IMR-90 (cell line): Measurements from ENCODE around the gene MYOF. TPM values are rescaled to one million over a fixed set of nuclear protein-coding genes. Genes with fewer than 3 reads are reported as not detected.

Source experiments
- ATAC-seq: fragments of 200-7000 bp; cut with Tn5 transposase; 2 replicates; pipeline ENCODE4 v1.9.1; 2020; ENCODE audit warnings: low read depth, mild to moderate bottlenecking, moderate library complexity
- BruUV-seq: library from RNA; stranded (reverse); fragments of 400-500 nt; replicated peaks from 2 replicates; lab custom pipeline; 2021; lab: Mats Ljungman, UMichigan
- CTCF ChIA-PET: fragments of 300-600 bp; formaldehyde crosslinking; extraction: SDS; loops from one replicate; lab custom pipeline; 2021; ENCODE audit warnings: antibody characterized with exemption; lab: Yijun Ruan, JAX
- POLR2A ChIA-PET: fragments of 300-600 bp; sonication (Branson Sonifier 250); formaldehyde crosslinking; loops from one replicate; lab custom pipeline; 2022; ENCODE audit warnings: antibody characterized with exemption; ENCODE audit not compliant: unreplicated experiment; lab: Charles Lee
- DNase-seq: peaks from one replicate; pipeline ENCODE4 v3.0.0; 2013
- H2AFZ ChIP-seq: replicated peaks from 2 replicates; pipeline ENCODE3; 2013; ENCODE audit warnings: low read length, mild to moderate bottlenecking; ENCODE audit not compliant: poor library complexity
- H2AK5ac ChIP-seq: 2 replicates; pipeline ENCODE4 v1.6.1; 2013; ENCODE audit warnings: low read depth, low read length, inconsistent platforms
- H2AK9ac ChIP-seq: replicated peaks from 2 replicates; pipeline ENCODE3; 2013; ENCODE audit warnings: mild to moderate bottlenecking, low read depth, low read length, moderate library complexity; ENCODE audit not compliant: poor library complexity
- H2BK120ac ChIP-seq: 2 replicates; pipeline ENCODE4 v1.6.1; 2013; ENCODE audit warnings: low read depth, low read length, inconsistent platforms
- H2BK15ac ChIP-seq: 3 replicates; pipeline ENCODE4 v1.6.1; 2013; ENCODE audit warnings: low read depth, low read length, inconsistent platforms
- H2BK20ac ChIP-seq: 2 replicates; pipeline ENCODE4 v1.6.1; 2013; ENCODE audit warnings: low read depth, mild to moderate bottlenecking, inconsistent platforms, low read length, moderate library complexity
- H2BK5ac ChIP-seq: 2 replicates; pipeline ENCODE4 v1.6.1; 2013; ENCODE audit warnings: mild to moderate bottlenecking, low read depth, low read length, inconsistent platforms; ENCODE audit not compliant: poor library complexity, severe bottlenecking
- H3K14ac ChIP-seq: replicated peaks from 2 replicates; pipeline ENCODE4 v1.6.1; 2013; ENCODE audit warnings: low read depth, low read length, inconsistent platforms
- H3K18ac ChIP-seq: 2 replicates; pipeline ENCODE4 v1.6.1; 2013; ENCODE audit warnings: low read depth, low read length, control low read depth
- H3K23ac ChIP-seq: 2 replicates; pipeline ENCODE4 v1.6.1; 2013; ENCODE audit warnings: low read depth, low read length, inconsistent platforms
- H3K27ac ChIP-seq: 2 replicates; pipeline ENCODE4 v1.5.1; 2013; ENCODE audit warnings: mild to moderate bottlenecking, control low read depth, low read length; ENCODE audit not compliant: insufficient read depth
- H3K27me3 ChIP-seq: 2 replicates; pipeline ENCODE4 v1.6.1; 2013; ENCODE audit warnings: low read length; ENCODE audit not compliant: control insufficient read depth, insufficient read depth
- H3K36me3 ChIP-seq: 2 replicates; pipeline ENCODE4 v1.6.1; 2013; ENCODE audit warnings: low read length, mixed read lengths; ENCODE audit not compliant: control insufficient read depth, insufficient read depth
- H3K4ac ChIP-seq: 2 replicates; pipeline ENCODE4 v1.6.1; 2013; ENCODE audit warnings: low read depth, low read length, inconsistent platforms
- H3K4me1 ChIP-seq: 2 replicates; pipeline ENCODE4 v1.6.1; 2013; ENCODE audit warnings: low read length, mixed read lengths; ENCODE audit not compliant: control insufficient read depth, insufficient read depth
- H3K4me2 ChIP-seq: 2 replicates; pipeline ENCODE4 v1.6.1; 2013; ENCODE audit warnings: low read depth, mild to moderate bottlenecking, control low read depth, low read length, moderate library complexity
- H3K4me3 ChIP-seq: 2 replicates; pipeline ENCODE4 v1.5.1; 2013; ENCODE audit warnings: low read depth, mild to moderate bottlenecking, control low read depth, low read length, moderate library complexity; ENCODE audit not compliant: insufficient read depth
- H3K56ac ChIP-seq: 2 replicates; pipeline ENCODE4 v1.6.1; 2013; ENCODE audit warnings: low read length, inconsistent platforms; ENCODE audit not compliant: insufficient read depth; ENCODE audit errors: extremely low read depth
- H3K79me1 ChIP-seq, 2 experiments: 2 replicates each; pipeline ENCODE4 v1.6.1; 2013; ENCODE audit warnings: low read length in 2 of 2, inconsistent platforms in 1 of 2, low read depth in 1 of 2
- H3K9ac ChIP-seq: 2 replicates; pipeline ENCODE4 v1.6.1; 2013; ENCODE audit warnings: low read depth, low read length, control low read depth
- H3K9me1 ChIP-seq: 2 replicates; pipeline ENCODE4 v1.6.1; 2013; ENCODE audit warnings: low read length, inconsistent platforms; ENCODE audit not compliant: insufficient read depth
- H3K9me3 ChIP-seq: 2 replicates; pipeline ENCODE4 v1.6.1; 2013; ENCODE audit warnings: low read length; ENCODE audit not compliant: control insufficient read depth, insufficient read depth
- H4K20me1 ChIP-seq: 2 replicates; pipeline ENCODE4 v1.6.1; 2013; ENCODE audit warnings: low read length, inconsistent platforms; ENCODE audit not compliant: insufficient read depth
- H4K5ac ChIP-seq: 2 replicates; pipeline ENCODE4 v1.6.1; 2013; ENCODE audit warnings: mild to moderate bottlenecking, low read depth, low read length, control low read depth
- H4K8ac ChIP-seq, 2 experiments: 2 replicates each; pipeline ENCODE4 v1.6.1; 2013; ENCODE audit warnings: low read depth in 2 of 2, low read length in 2 of 2, control low read depth in 1 of 2, inconsistent platforms in 1 of 2
- H4K91ac ChIP-seq: 2 replicates; pipeline ENCODE4 v1.6.1; 2013; ENCODE audit warnings: low read depth, low read length, inconsistent platforms; ENCODE audit not compliant: insufficient read depth
- CEBPB ChIP-seq: IDR thresholded peaks from 2 replicates; pipeline ENCODE4 v1.6.1; 2012; ENCODE audit warnings: low read depth, low read length, improper control_type of control experiment
- CHD1 ChIP-seq: IDR thresholded peaks from 2 replicates; pipeline ENCODE4 v1.6.1; 2012; ENCODE audit warnings: low read depth, low read length, improper control_type of control experiment
- ELK1 ChIP-seq: fragments of 150-350 bp; IDR thresholded peaks from 2 replicates; pipeline ENCODE4 v1.6.1; 2016; ENCODE audit warnings: low read depth, mild to moderate bottlenecking, low read length, moderate library complexity, borderline replicate concordance
- FOS ChIP-seq: fragments of 150-350 bp; IDR thresholded peaks from 2 replicates; pipeline ENCODE4 v1.6.1; 2016; ENCODE audit warnings: low read depth, low read length
- MAFK ChIP-seq: IDR thresholded peaks from 2 replicates; pipeline ENCODE4 v1.6.1; 2012; ENCODE audit warnings: low read depth, low read length, improper control_type of control experiment
- MAZ ChIP-seq: IDR thresholded peaks from 2 replicates; pipeline ENCODE4 v1.6.1; 2012; ENCODE audit warnings: low read depth, mild to moderate bottlenecking, low read length, improper control_type of control experiment, moderate library complexity, borderline replicate concordance
- MXI1 ChIP-seq: IDR thresholded peaks from 2 replicates; pipeline ENCODE4 v1.6.1; 2012; ENCODE audit warnings: low read depth, mild to moderate bottlenecking, low read length, moderate library complexity, borderline replicate concordance
- NFE2L2 ChIP-seq: fragments of 150-350 bp; IDR thresholded peaks from 2 replicates; pipeline ENCODE4 v1.6.1; 2016; ENCODE audit warnings: low read depth, mild to moderate bottlenecking, low read length
- POLR2A ChIP-seq: IDR thresholded peaks from 2 replicates; pipeline ENCODE4 v1.6.1; 2012; ENCODE audit warnings: mild to moderate bottlenecking, low read depth, low read length
- RAD21 ChIP-seq: IDR thresholded peaks from 2 replicates; pipeline ENCODE4 v1.6.1; 2012; ENCODE audit warnings: low read length, improper control_type of control experiment
- RFX5 ChIP-seq: IDR thresholded peaks from 2 replicates; pipeline ENCODE4 v1.8.0; 2012; ENCODE audit warnings: low read depth, mild to moderate bottlenecking, low read length, moderate library complexity
- SMC3 ChIP-seq: fragments of 150-350 bp; IDR thresholded peaks from 2 replicates; pipeline ENCODE4 v1.6.1; 2016; ENCODE audit warnings: low read depth, mild to moderate bottlenecking, antibody characterized with exemption, low read length, moderate library complexity
- USF2 ChIP-seq: fragments of 150-350 bp; IDR thresholded peaks from 2 replicates; pipeline ENCODE4 v1.6.1; 2017; ENCODE audit warnings: mild to moderate bottlenecking, antibody characterized with exemption, low read length, low read depth
- WGBS, 2 experiments: methylation state at CpG; one replicate each; pipeline versions ENCODE4 v1.1.5 to v1.1.7; 2013; ENCODE audit warnings: missing lambda C conversion rate in 2 of 2; ENCODE audit not compliant: insufficient read length in 1 of 2; ENCODE audit errors: extremely low coverage in 2 of 2; 5-methylcytosine and 5-hydroxymethylcytosine counted together
- dilution Hi-C: fragments of 300-500 bp; cut with HindIII; formaldehyde crosslinking; loops from one replicate; pipeline ENCODE4 v1.14.3; 2018; ENCODE audit warnings: low sequenced_read_pairs; ENCODE audit not compliant: unreplicated experiment
- in situ Hi-C: fragments of 300-500 bp; cut with MboI; formaldehyde crosslinking; loops from 3 replicates; pipeline ENCODE4 v1.14.3; 2019; ENCODE audit warnings: low sequenced_read_pairs, inconsistent platforms, mixed read lengths
- intact Hi-C: fragments of 100-400 bp; cut with micrococcal nuclease; formaldehyde crosslinking; loops from 2 replicates; pipeline ENCODE4 v1.10.0; 2022
- polyA plus RNA-seq, 3 experiments: library from polyadenylated mRNA; depleted of rRNA; stranded (reverse); fragments of >200 nt; gene quantifications; 2 replicates each; pipeline ENCODE4 v1.2.3, GENCODE V29; 2012; ENCODE audit warnings: low replicate concordance in 1 of 3
- total RNA-seq: library from RNA; depleted of rRNA; stranded (reverse); fragments of >200 nt; gene quantifications from 2 replicates; pipeline ENCODE4 v1.2.3, GENCODE V29; 2012

The MYOF gene
- total and polyA plus RNA-seq, 2 of the 4 experiments (the other 2 are of a cell fraction) = 221 to 281 TPM

- H4K8ac ChIP-seq = peak overlapping the region in 1 of 2 experiments; percentile 44; a peak in 1 of 4 replicates
- H3K4me1 ChIP-seq = peaks cover 23% of the 10 kb centered on the region
- peak overlapping the region; percentile 73 for H2AK9ac ChIP-seq
- H4K91ac ChIP-seq = peak overlapping the region; percentile 40; the same call in 1 of the 2 replicates
- H3K23ac ChIP-seq = peak overlapping the region; percentile 34; the same call in 1 of the 2 replicates
- H2BK15ac ChIP-seq = peak overlapping the region; percentile 45; the same call in 1 of the 3 replicates
- H3K4me2 ChIP-seq = peak overlapping the region; percentile 5; the same call in 1 of the 2 replicates
- H4K20me1 ChIP-seq = peaks cover 10% of the 10 kb centered on the region; the same call in 1 of the 2 replicates
- H2BK120ac ChIP-seq = peak overlapping the region; percentile 56
- peak overlapping the region; percentile 60 for H2BK20ac ChIP-seq
- peak overlapping the region; percentile 26; the same call in 1 of the 2 replicates for H3K9ac ChIP-seq
- intact Hi-C loops = loop anchor here (2.0 kb wide), 1 partner anchor 13 kb away; no protein-coding TSS in a partner anchor
- H2AK5ac ChIP-seq = peak overlapping the region; percentile 87
- DNase-seq (peak; percentile 98), ATAC-seq (peak; percentile 90)
- peaks cover 31 to 71% of the 10 kb centered on the region in 2 experiments for H3K79me1 ChIP-seq
- in situ Hi-C loops = no loop called here
- peak overlapping the region; percentile 72 for H3K27ac ChIP-seq
- peaks cover 18% of the 10 kb centered on the region for H3K9me1 ChIP-seq
- ChIA-PET CTCF (no interaction called here), POLR2A (interaction anchor here (0.5 to 1.0 kb wide), 3 partner anchors 8 to 26 kb away, joined by 3 to 4 read pairs (median 4); no protein-coding TSS in a partner anchor)
- no peak overlapping the region for H4K5ac ChIP-seq
- TF ChIP-seq USF2 (peak; percentile 73; the same call in 1 of the 2 replicates), CEBPB (peak; percentile 69), MAFK (no peak), POLR2A (peak; percentile 78; the same call in 1 of the 2 replicates), FOS (no peak), MAZ (peak; percentile 71; the same call in 1 of the 2 replicates), RFX5 (no peak), ELK1 (no peak), CHD1 (no peak), NFE2L2 (no peak), RAD21 (no peak), SMC3 (no peak), MXI1 (peak; percentile 91; the same call in 1 of the 2 replicates)
- peak overlapping the region; percentile 42 for H3K14ac ChIP-seq
- H2BK5ac ChIP-seq = peak overlapping the region; percentile 82
- H3K9me3 ChIP-seq = no peaks in the 10 kb centered on the region
- H3K56ac ChIP-seq = peak overlapping the region; percentile 52; the same call in 1 of the 2 replicates
- H3K27me3 ChIP-seq = no peaks in the 10 kb centered on the region
- dilution Hi-C loops = no loop called here
- H3K4me3 ChIP-seq = no peak overlapping the region
- peaks cover 22% of the 10 kb centered on the region for H3K36me3 ChIP-seq
- peak overlapping the region; percentile 74 for H3K4ac ChIP-seq
- WGBS, 2 experiments = no CpG with 5 or more reads among the region's 8 CpGs
- no TSS peak for BruUV-seq
- peak overlapping the region; percentile 40 for H2AFZ ChIP-seq
- H3K18ac ChIP-seq = peak overlapping the region; percentile 8; the same call in 1 of the 2 replicates
These were observed 36.8 kb downstream of the MYOF start for GRCh38 chr10:93445097-93445960.
